Skin epidermis (tissue), 12 donors: ENCODE measurements around the gene SLC35F3.
"Not testable (repeated sequence)": the region's sequence is repeated elsewhere in the genome, so short reads cannot be mapped to it uniquely, and the experiment has no call there.

ENCODE experiments used
- H3K27ac ChIP-seq, 21 experiments: fragments of 200-600 bp; sonication (generic) in 11 of 21; one replicate each; pipeline ENCODE4 v1.5.0; 2020; ENCODE audit warnings: mild to moderate bottlenecking in 3 of 21, inconsistent platforms in 2 of 21, moderate library complexity in 2 of 21
- H3K4me3 ChIP-seq, 7 experiments: fragments of 200-600 bp; sonication (generic) in 2 of 7; one replicate each; pipeline ENCODE4 v1.5.0; 2020; ENCODE audit warnings: inconsistent platforms in 2 of 7, mild to moderate bottlenecking in 2 of 7, moderate library complexity in 1 of 7

SLC35F3 gene

GRCh38 chr1:234231893-234232276 is 327.4 kb downstream of the SLC35F3 start:
- Histone ChIP-seq H3K4me3 (no peak overlapping the region), H3K27ac (no peak overlapping the region)

- Histone ChIP-seq H3K4me3 (no peak overlapping the region), H3K27ac (no peak overlapping the region)
Measured at GRCh38 chr1:234234199-234234598, 329.7 kb downstream of the SLC35F3 start.

GRCh38 chr1:234235434-234235881 is 331.0 kb downstream of the SLC35F3 start:
- Histone ChIP-seq H3K4me3 (no peak overlapping the region), H3K27ac (no peak overlapping the region)

GRCh38 chr1:234237393-234237792 is 332.9 kb downstream of the SLC35F3 start:
- Histone ChIP-seq H3K4me3 (no peak overlapping the region), H3K27ac (no peak overlapping the region)

GRCh38 chr1:234238060-234238459 is 333.6 kb downstream of the SLC35F3 start:
- Histone ChIP-seq H3K4me3 (no peak overlapping the region), H3K27ac (no peak overlapping the region)

GRCh38 chr1:234239515-234239914 is 335.0 kb downstream of the SLC35F3 start:
- Histone ChIP-seq H3K4me3 (no peak overlapping the region), H3K27ac (no peak overlapping the region)

GRCh38 chr1:234239936-234240335 is 335.5 kb downstream of the SLC35F3 start:
- H3K27ac ChIP-seq, result no peak overlapping the region
- H3K4me3 ChIP-seq, result no peak overlapping the region

- Histone ChIP-seq H3K4me3 (no peak overlapping the region), H3K27ac (no peak overlapping the region)
Measured at GRCh38 chr1:234240680-234241079, 336.2 kb downstream of the SLC35F3 start.

GRCh38 chr1:234241941-234242490 is 337.5 kb downstream of the SLC35F3 start:
- H3K27ac ChIP-seq, result no peak overlapping the region
- H3K4me3 ChIP-seq, result no peak overlapping the region

GRCh38 chr1:234243521-234244260 is 339.2 kb downstream of the SLC35F3 start:
- peak overlapping the region in 1 of 21 experiments; percentile 10 for H3K27ac ChIP-seq

GRCh38 chr1:234244482-234244881 is 340.0 kb downstream of the SLC35F3 start:
- no peak overlapping the region for H3K4me3 ChIP-seq
- peak overlapping the region in 1 of 21 experiments; percentile 10 for H3K27ac ChIP-seq

More at GRCh38 chr1:234243521-234244260, 339.2 kb downstream of the SLC35F3 start:
- H3K4me3 ChIP-seq, result no peak overlapping the region

GRCh38 chr1:234246638-234247116 is 342.2 kb downstream of the SLC35F3 start:
- H3K4me3 ChIP-seq, result no peak overlapping the region
- H3K27ac ChIP-seq, result no peak overlapping the region

- not testable (repeated sequence) for H3K27ac ChIP-seq
Measured at GRCh38 chr1:234247746-234248145, 343.3 kb downstream of the SLC35F3 start.

GRCh38 chr1:234250747-234251146 is 346.3 kb downstream of the SLC35F3 start:
- no peak overlapping the region for H3K27ac ChIP-seq
- no peak overlapping the region for H3K4me3 ChIP-seq

More at GRCh38 chr1:234247746-234248145, 343.3 kb downstream of the SLC35F3 start:
- H3K4me3 ChIP-seq, result not testable (repeated sequence)

GRCh38 chr1:234253732-234254131 is 349.3 kb downstream of the SLC35F3 start:
- Histone ChIP-seq H3K27ac (no peak overlapping the region), H3K4me3 (no peak overlapping the region)

GRCh38 chr1:234256359-234256758 is 351.9 kb downstream of the SLC35F3 start:
- H3K4me3 ChIP-seq, result no peak overlapping the region
- no peak overlapping the region for H3K27ac ChIP-seq

- H3K27ac ChIP-seq, result no peak overlapping the region
Measured at GRCh38 chr1:234258071-234258470, 353.6 kb downstream of the SLC35F3 start.

GRCh38 chr1:234260578-234260977 is 356.1 kb downstream of the SLC35F3 start:
- Histone ChIP-seq H3K4me3 (no peak overlapping the region), H3K27ac (no peak overlapping the region)

More at GRCh38 chr1:234258071-234258470, 353.6 kb downstream of the SLC35F3 start:
- H3K4me3 ChIP-seq, result no peak overlapping the region

- Histone ChIP-seq H3K4me3 (no peak overlapping the region), H3K27ac (no peak overlapping the region)
Measured at GRCh38 chr1:234261545-234261944, 357.1 kb downstream of the SLC35F3 start.

- Histone ChIP-seq H3K27ac (no peak overlapping the region), H3K4me3 (no peak overlapping the region)
Measured at GRCh38 chr1:234262007-234262753, 357.7 kb downstream of the SLC35F3 start.

GRCh38 chr1:234262754-234263105 is 358.3 kb downstream of the SLC35F3 start:
- no peak overlapping the region for H3K4me3 ChIP-seq
- H3K27ac ChIP-seq, result no peak overlapping the region
